ENCODE results near the gene IRF4.

DNA sequence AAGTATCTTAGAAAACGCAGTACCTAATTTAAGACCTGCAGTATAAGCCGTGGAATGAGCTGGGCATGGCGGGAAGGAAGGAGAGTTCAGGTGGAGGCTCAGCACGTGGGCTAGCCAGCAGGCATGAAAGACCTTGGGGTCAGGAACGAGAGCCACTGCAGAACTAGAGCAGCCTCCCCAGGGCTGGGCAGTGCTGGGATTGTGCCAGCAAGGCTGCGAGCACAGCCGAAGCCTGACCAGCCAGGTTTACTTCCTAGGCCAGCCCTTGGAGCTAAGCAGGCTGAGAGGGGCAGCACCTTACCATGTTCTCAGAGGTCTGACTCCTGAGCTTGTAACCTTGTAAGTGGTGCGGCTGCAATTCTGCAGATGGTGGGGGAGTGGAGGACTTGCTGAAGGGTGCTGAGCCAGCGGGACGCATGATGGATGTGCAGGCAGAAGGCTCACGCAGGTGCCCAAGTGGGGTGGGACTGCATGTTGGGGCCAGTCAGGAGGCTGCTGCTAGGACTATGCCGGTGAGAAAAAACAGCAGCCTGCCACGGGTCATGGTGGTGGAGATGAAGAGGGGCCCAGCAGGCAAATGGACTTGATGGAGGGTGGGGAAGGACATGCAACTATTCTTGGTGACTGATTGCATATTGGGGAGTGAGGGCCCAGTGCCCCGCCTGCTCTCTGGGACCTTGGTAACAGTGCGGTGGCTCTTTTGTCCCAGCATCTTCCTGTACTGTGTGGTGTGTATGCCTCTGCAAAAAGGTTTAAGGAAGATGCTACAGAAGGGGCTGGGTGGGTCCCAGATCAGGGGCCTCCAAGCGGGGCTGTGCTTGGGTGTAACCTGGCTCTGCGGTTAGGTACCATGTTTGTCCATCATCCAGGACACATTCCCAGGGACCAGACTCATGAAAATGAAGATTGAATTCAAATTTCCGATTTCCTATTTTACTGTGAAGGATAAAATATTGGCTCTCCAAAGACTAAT lies 37.6 kb upstream of the IRF4 start:
- TF ChIP-seq POLR2A (IDR thresholded peaks at IDR 0.05), result no peak
- TF ChIP-seq, protein P1, sequence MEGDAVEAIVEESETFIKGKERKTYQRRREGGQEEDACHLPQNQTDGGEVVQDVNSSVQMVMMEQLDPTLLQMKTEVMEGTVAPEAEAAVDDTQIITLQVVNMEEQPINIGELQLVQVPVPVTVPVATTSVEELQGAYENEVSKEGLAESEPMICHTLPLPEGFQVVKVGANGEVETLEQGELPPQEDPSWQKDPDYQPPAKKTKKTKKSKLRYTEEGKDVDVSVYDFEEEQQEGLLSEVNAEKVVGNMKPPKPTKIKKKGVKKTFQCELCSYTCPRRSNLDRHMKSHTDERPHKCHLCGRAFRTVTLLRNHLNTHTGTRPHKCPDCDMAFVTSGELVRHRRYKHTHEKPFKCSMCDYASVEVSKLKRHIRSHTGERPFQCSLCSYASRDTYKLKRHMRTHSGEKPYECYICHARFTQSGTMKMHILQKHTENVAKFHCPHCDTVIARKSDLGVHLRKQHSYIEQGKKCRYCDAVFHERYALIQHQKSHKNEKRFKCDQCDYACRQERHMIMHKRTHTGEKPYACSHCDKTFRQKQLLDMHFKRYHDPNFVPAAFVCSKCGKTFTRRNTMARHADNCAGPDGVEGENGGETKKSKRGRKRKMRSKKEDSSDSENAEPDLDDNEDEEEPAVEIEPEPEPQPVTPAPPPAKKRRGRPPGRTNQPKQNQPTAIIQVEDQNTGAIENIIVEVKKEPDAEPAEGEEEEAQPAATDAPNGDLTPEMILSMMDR (IDR thresholded peaks at IDR 0.05), result no peak
